Gastrocnemius medialis (tissue), 4 donors: Measurements from ENCODE around the gene KRT9. TPM values are rescaled to one million over a fixed set of nuclear protein-coding genes. Genes with fewer than 3 reads are reported as not detected.
A peak's percentile ranks its signal among the peaks of the same experiment; 100 is the strongest.

ENCODE experiments used
- ATAC-seq, 2 donors: fragments of 150-250 bp; one replicate each; pipeline ENCODE4 v1.9.1; 2016
- DNase-seq, 2 donors: peaks; one replicate each; pipeline ENCODE4 v3.0.0-alpha.2; 2019
- H3K27ac ChIP-seq, 4 donors: fragments of 200-600 bp; sonication (generic); 1 replicate in 1 of 4; 2 replicates in 3 of 4; pipeline ENCODE4 v1.5.1; 2016 to 2018; ENCODE audit warnings: mild to moderate bottlenecking in 2 of 4, moderate library complexity in 1 of 4
- H3K27me3 ChIP-seq, 3 donors: fragments of 200-600 bp; sonication (generic) in 2 of 3; 1 replicate in 1 of 3; 2 replicates in 2 of 3; pipeline versions ENCODE4 v1.5.1 to v1.6.0; 2016 to 2019; ENCODE audit warnings: mild to moderate bottlenecking in 1 of 3, moderate library complexity in 1 of 3
- H3K36me3 ChIP-seq, 2 donors: fragments of 200-600 bp; sonication (generic) in 1 of 2; one replicate each; pipeline ENCODE4 v1.5.1; 2017 to 2018
- H3K4me1 ChIP-seq, 2 donors: fragments of 200-600 bp; sonication (generic) in 1 of 2; one replicate each; pipeline ENCODE4 v1.5.1; 2016 to 2017; ENCODE audit warnings: mild to moderate bottlenecking in 2 of 2
- H3K4me3 ChIP-seq, 4 donors: fragments of 200-600 bp; sonication (generic) in 3 of 4; 1 replicate in 1 of 4; 2 replicates in 3 of 4; pipeline ENCODE4 v1.5.1; 2016 to 2019; ENCODE audit warnings: mild to moderate bottlenecking in 2 of 4
- H3K9me3 ChIP-seq, 3 donors: fragments of 200-600 bp; sonication (generic) in 2 of 3; 1 replicate in 1 of 3; 2 replicates in 2 of 3; pipeline ENCODE4 v1.5.1; 2016 to 2019
- CTCF ChIP-seq, 5 experiments: fragments of 450-650 bp in 3 of 5; fragments of 200-600 bp in 2 of 5; sonication (generic) in 2 of 5; IDR thresholded peaks in 4 of 5; conservative IDR thresholded peaks in 1 of 5; 1 replicate in 4 of 5; 2 replicates in 1 of 5; pipeline ENCODE4 v1.5.1; 2016 to 2019; ENCODE audit warnings: antibody characterized with exemption in 5 of 5, mild to moderate bottlenecking in 3 of 5, moderate library complexity in 3 of 5
- POLR2A ChIP-seq, 2 donors: fragments of 450-650 bp; IDR thresholded peaks; one replicate each; pipeline ENCODE4 v1.6.1; 2017; ENCODE audit warnings: antibody characterized with exemption in 2 of 2, mild to moderate bottlenecking in 2 of 2, moderate library complexity in 2 of 2
- in situ Hi-C, 4 donors: fragments of 200-750 bp; cut with MboI; loops; one replicate each; pipeline versions ENCODE4 v1.15.0 to v1.8.0; 2017; ENCODE audit warnings: low sequenced_read_pairs in 4 of 4
- intact Hi-C: fragments of 100-400 bp; cut with DNase I; formaldehyde crosslinking; loops from one replicate; pipeline ENCODE4 v1.15.1; 2023; ENCODE audit warnings: low total_unique reads
- total RNA-seq, 4 donors: library from RNA; depleted of rRNA; stranded (reverse); fragments of >200 nt; gene quantifications; one replicate each; pipeline versions ENCODE4 v1.1.0 to v1.2.3, GENCODE V29; 2016

KRT9 gene
- total RNA-seq, 4 donors from 2014 or later, result not detected

GRCh38 chr17:41551365-41551764 lies 20.5 kb downstream of the KRT9 start:
- Histone ChIP-seq H3K4me3 (no peak overlapping the region), H3K4me1 (peaks cover 8 to 13% of the 10 kb centered on the region in 2 donors), H3K27me3 (peaks cover 0 to 3% (median 0%) of the 10 kb centered on the region in 3 donors), H3K27ac (no peak overlapping the region), H3K9me3 (no peaks in the 10 kb centered on the region), H3K36me3 (no peaks in the 10 kb centered on the region)
- in situ Hi-C loops, result loop anchor here (5.0 to 25.0 kb wide), 4 partner anchors 93 to 664 kb away; partner anchors contain the start of gene KRT20 (in 1 of the 4)
- TF ChIP-seq CTCF (IDR thresholded peaks at IDR 0.05 in 4 of 5, conservative IDR thresholded peaks at IDR 0.05 in 1 of 5) (no peak), POLR2A (IDR thresholded peaks at IDR 0.05) (no peak)
- intact Hi-C loops, result no loop called here
- ATAC-seq, result no peak
- no peak for DNase-seq

GRCh38 chr17:41549596-41550039 lies 22.2 kb downstream of the KRT9 start:
- TF ChIP-seq POLR2A (IDR thresholded peaks at IDR 0.05) (no peak), CTCF (IDR thresholded peaks at IDR 0.05 in 4 of 5, conservative IDR thresholded peaks at IDR 0.05 in 1 of 5) (no peak)
- no peak overlapping the region for H3K27ac ChIP-seq
- no peak for DNase-seq
- H3K4me3 ChIP-seq, result no peak overlapping the region
- intact Hi-C loops (loop anchor here (1.0 to 2.0 kb wide), 3 partner anchors 99 to 640 kb away; no protein-coding TSS in a partner anchor), in situ Hi-C loops (loop anchor here (5.0 to 25.0 kb wide), 7 partner anchors 65 to 662 kb away; partner anchors contain the start of genes KRT20 (in 1 of the 4), KRT35 (in 1 of the 4) and KRT36 (in 1 of the 4))
- no peak for ATAC-seq
- H3K4me1 ChIP-seq, result peaks cover 8 to 13% of the 10 kb centered on the region in 2 donors
- H3K9me3 ChIP-seq, result no peaks in the 10 kb centered on the region
- H3K27me3 ChIP-seq, result peaks cover 0 to 3% (median 0%) of the 10 kb centered on the region in 3 donors
- H3K36me3 ChIP-seq, result no peaks in the 10 kb centered on the region

GRCh38 chr17:41548844-41549595 lies 22.8 kb downstream of the KRT9 start:
- peak; percentile 37 to 56 for DNase-seq
- Histone ChIP-seq H3K4me1 (peaks cover 8 to 13% of the 10 kb centered on the region in 2 donors), H3K9me3 (no peaks in the 10 kb centered on the region), H3K4me3 (peak overlapping the region in 3 of 4 donors; percentile 4 to 36 (median 17)), H3K27me3 (peaks cover 0 to 3% (median 0%) of the 10 kb centered on the region in 3 donors), H3K27ac (no peak overlapping the region), H3K36me3 (no peaks in the 10 kb centered on the region)
- intact Hi-C loops (loop anchor here (1.0 to 2.0 kb wide), 3 partner anchors 99 to 640 kb away; no protein-coding TSS in a partner anchor), in situ Hi-C loops (loop anchor here in 3 of 4 donors (5.0 to 10.0 kb wide), 4 partner anchors 64 to 642 kb away; partner anchors contain the start of genes KRT35 (in 1 of the 3) and KRT36 (in 1 of the 3))
- TF ChIP-seq CTCF (IDR thresholded peaks at IDR 0.05 in 4 of 5, conservative IDR thresholded peaks at IDR 0.05 in 1 of 5) (peak; percentile 64 to 88 (median 80)), POLR2A (IDR thresholded peaks at IDR 0.05) (no peak)
- peak; percentile 86 to 90 for ATAC-seq

GRCh38 chr17:41547921-41548843 lies 23.7 kb downstream of the KRT9 start:
- Histone ChIP-seq H3K4me3 (peak overlapping the region in 3 of 4 donors; percentile 4 to 36 (median 17)), H3K4me1 (peaks cover 8 to 13% of the 10 kb centered on the region in 2 donors), H3K9me3 (no peaks in the 10 kb centered on the region), H3K27me3 (peaks cover 0 to 3% (median 0%) of the 10 kb centered on the region in 3 donors), H3K27ac (no peak overlapping the region), H3K36me3 (no peaks in the 10 kb centered on the region)
- DNase-seq, result no peak
- TF ChIP-seq CTCF (IDR thresholded peaks at IDR 0.05 in 4 of 5, conservative IDR thresholded peaks at IDR 0.05 in 1 of 5), result no peak
- no peak for TF ChIP-seq POLR2A (IDR thresholded peaks at IDR 0.05)
- intact Hi-C loops, result loop anchor here (2.0 kb wide), 1 partner anchor 119 kb away; no protein-coding TSS in a partner anchor
- in situ Hi-C loops, result loop anchor here in 3 of 4 donors (5.0 to 10.0 kb wide), 4 partner anchors 63 to 641 kb away; partner anchors contain the start of genes KRT35 (in 1 of the 3) and KRT36 (in 1 of the 3)
- no peak for ATAC-seq
